NCI-H1417 treated with DMSO at 0.1 percent for 48 hours (cell line): ENCODE results near the gene MBD5.
"Not testable (repeated sequence)": the region's sequence is repeated elsewhere in the genome, so short reads cannot be mapped to it uniquely, and the experiment has no call there.

ENCODE experiments used
- DNase-seq: peaks from one replicate; lab custom pipeline; 2025; lab: John Stamatoyannopoulos, UW

The MBD5 gene

GRCh38 chr2:148021059-148021861 is at the start of gene MBD5:
TSS of gene MBD5 (plus strand) at chr2:148021091.
- DNase-seq: no peak

DNA sequence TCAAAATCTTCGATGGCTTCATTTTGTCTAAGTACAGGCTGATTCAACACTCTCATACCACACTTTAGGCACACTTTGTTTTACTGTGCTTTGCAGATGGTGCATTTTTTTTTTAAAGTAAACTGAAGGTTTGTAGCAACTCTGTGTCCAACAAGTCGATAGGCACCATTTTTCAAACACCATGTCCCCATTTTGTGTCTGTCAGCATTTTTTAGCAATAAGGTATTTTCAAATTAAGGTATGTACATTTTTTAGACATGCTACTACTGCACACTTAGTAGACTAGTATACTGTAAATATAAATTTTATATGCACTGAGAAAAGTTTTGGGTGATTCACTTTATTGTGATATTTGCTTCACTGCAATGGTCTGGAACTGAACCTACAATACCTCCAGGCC is 44.8 kb upstream of the MBD5 start:
- DNase-seq: no peak

DNA sequence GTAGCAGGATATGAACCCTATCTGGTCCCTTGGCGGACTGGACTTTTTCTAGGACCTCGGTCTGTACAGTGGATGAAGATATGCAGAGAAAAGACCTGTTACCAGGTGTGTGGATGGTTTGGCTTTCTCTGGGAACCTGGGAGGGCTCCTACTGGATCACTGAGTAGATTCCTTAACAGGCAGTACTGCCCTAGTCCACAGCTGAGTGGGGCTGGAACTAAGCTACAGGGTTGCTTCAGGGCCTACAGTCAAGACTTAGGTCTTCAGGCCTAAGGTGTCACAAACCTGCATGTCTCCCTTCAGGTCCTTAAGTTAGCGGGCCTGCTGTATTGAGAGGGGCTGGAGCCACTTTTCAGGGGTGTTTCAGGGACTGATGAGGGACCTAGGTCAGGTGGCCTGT is 43.2 kb upstream of the MBD5 start:
- no peak for DNase-seq

DNA sequence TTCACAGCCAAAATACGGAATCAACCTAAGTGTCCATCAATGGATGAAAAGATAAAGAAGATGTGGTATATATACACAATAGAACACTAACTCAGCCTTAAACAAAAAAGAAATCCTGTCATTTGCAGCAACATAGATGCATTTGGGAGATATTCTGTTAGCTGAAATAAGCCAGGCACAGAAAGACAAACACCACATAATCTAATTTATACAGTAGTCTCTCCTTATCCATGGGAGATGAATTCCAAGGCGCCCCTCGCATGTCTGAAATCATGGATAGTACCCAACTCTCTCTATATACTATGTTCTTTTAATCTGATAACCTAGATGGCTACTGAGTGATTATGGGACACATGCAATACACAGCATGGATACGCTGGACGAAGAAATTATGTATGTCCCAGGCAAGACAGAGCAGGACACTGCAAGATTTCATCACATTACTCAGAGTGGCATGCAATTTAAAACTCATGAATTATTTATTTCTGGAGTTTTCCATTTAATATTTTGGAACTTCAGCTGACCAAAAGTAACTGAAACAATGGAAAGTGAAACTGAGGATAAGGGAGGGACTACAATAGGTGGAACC is 39.9 kb upstream of the MBD5 start:
- no peak for DNase-seq

GRCh38 chr2:147989102-147989501 is 31.8 kb upstream of the MBD5 start:
- no peak for DNase-seq

DNA sequence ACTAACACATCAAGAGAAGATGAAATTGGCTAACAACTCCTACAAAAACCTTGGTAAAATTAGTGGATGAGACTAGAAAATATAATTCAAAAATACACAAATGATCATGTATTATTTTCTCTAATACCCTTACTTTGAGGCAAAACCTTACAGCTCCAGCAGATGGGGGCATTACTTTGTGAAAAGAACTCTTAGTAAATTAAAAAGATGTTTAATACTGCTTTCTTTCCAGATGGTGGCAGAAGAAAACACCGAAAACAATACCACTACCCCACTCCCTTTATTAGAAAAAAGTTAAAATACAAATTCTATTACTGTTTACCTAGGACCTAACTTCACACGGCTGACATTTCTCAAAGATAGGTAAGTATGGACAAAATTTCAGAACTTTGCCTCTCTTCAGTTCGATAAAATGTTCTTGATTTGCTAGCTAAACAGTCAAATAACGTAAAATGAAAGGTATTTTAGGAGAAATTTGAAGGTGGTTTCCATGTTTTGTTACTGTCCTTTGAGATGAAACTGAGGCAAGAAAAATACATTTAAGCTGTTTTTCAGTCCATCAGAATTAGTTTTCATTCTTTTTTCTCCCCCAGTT is 31.0 kb upstream of the MBD5 start:
- DNase-seq: no peak

DNA sequence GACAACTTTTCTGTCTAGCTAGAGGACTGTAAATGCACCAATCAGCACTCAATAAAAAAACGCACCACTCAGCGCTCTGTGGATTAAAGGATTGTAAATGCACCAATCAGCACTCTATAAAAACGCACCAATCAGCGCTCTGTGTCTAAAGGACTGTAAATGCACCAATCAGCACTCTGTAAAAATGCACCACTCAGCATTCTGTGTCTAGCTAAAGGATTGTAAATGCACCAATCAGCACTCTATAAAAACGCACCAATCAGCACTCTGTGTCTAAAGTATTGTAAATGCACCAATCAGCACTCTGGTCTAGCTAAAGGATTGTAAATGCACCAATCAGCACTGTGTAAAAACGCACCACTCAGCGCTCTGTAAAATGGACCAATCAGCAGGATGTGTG is 25.9 kb upstream of the MBD5 start:
- DNase-seq: not testable (repeated sequence)

DNA sequence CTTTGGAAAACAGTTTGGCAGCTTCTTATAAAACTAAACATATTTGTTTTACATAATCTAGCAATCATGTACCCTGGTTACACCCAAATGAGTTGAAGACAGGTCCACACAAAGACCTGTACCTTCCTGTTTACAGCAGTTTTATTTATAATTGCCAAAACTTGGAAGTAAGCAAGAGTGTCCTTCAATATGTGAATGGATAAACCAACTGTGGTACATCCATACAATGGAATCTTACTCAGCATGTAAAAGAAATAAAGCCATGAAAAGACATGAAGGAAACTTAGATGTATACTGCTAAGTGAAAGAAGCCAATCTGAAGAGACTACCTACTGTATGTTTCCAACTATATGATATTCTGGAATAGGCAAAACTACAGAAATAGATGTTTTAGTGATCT is 24.1 kb upstream of the MBD5 start:
- no peak for DNase-seq

GRCh38 chr2:147998203-147998602 is 22.7 kb upstream of the MBD5 start:
- no peak for DNase-seq

- DNase-seq: no peak
Measured at GRCh38 chr2:147999126-147999525, 21.8 kb upstream of the MBD5 start.

DNA sequence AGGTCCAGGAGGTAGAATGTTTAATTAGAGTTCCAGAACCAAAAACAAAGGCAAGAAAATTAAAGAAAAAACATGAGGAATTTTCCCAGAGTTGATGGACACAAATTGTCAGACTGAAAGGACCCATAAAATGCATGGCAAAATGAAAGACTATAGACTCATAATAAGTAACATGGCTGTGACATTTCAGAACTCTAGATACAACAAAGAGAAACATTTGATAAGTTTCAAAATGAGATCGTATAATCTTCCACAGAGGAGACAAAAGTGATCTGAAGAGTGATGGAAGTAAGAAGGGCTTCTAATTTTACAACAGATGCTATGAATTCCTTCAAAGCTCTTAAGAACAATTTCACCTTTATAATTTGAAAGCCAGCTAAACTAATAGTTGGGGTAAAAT is 20.8 kb upstream of the MBD5 start:
- DNase-seq: no peak

DNA sequence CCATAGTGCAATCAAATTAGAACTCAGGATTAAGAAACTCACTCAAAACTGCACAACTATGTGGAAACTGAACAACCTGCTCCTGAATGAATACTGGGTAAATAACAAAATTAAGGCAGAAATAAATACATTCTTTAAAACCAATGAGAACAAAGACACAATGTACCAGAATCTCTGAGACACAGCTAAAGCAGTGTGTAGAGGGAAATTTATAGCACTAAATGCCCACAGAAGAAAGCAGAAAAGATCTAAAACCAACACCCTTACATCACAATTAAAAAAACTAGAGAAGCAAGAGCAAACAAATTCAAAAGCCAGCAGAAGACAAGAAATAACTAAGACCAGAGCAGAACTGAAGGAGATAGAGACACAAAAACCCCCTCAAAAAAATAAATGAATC is 18.5 kb upstream of the MBD5 start:
- not testable (repeated sequence) for DNase-seq

DNA sequence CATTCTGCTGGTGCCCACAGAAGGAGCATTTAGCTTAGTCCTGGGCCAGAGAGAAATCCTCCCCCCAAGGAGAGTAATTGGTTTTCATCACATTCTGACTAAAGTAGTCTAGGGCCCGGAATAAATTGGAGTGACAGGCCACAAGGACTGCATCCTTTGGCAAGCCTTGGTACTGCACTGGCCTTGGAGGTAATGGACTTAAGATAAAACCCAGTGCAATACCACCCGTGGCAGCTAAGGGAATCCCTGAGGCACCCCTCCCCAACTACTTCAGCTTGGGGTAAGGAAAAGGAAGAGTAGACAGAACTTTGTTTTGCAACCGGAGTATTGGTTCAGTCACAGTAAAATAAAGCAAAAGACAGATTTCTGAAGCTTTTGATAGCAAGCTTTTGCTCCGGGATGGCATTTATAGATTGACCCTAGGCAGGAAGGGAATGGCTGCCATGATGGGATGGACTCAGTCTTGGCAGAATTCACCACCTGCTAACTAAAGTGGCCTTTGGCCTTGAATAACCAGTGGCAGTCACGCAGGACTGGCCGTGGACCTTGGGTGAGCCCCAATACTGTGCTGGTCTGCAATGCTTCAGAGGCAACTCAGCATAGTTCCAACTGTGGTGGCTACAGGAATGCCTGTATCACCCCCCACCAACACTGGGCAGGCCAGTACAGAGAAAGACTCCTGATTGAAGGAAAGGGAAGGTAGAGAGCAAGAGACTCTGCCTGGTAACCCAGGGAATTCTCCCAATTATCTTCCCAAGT is 14.5 kb upstream of the MBD5 start:
- no peak for DNase-seq

DNA sequence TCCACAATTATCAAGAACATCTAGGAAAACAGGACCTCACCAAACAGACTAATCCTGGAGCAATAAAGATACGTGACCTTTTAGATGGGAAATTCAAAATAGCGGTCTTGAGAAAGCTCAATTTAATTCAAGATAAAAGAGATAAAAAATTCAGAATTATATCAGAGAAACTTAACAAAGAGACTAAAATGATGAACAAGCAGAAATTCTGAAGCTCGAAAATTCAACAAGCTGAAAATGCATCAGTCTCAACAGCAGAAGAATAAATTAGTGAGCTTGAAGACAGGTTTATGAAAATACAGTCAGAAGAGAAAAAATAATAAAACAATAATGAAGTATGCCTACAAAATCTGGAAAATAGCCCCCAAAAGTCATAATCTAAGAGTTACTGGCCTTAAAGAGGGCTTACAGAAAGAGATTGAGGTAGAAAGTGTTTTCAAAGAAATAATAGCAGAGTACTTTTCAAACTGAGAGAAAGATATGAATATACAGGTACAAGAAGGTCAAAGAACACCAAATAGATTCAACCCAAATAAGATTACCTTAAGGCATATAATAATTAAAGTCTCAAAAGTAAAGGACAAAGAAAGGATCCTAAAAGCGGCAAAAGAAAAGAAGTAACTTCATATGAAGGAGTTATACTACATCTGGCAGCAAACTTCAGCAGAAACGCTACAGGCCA is 13.5 kb upstream of the MBD5 start:
- DNase-seq: no peak

DNA sequence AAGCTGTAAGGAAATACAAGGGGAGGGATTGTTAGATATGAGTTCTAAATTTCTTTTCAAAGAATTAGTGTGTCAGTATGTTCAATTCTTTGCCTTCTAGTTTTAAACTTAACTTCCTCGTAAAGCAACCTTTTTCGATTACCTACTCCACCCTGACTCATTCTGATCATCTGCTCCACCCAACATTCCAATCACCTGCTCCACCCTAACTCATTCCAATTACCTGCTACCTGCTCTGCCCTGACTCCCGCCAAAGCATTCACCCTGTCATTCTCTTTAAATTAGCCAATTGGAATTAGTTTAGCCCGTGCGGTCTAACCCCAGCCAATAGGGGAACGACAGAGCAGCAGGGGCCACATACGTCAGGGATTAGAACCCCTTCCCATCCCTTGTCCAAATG is 12.5 kb upstream of the MBD5 start:
- DNase-seq: not testable (repeated sequence)

- no peak for DNase-seq
Measured at GRCh38 chr2:148013876-148014275, 7.0 kb upstream of the MBD5 start.

GRCh38 chr2:148014616-148015015 is 6.3 kb upstream of the MBD5 start:
- DNase-seq: no peak

DNA sequence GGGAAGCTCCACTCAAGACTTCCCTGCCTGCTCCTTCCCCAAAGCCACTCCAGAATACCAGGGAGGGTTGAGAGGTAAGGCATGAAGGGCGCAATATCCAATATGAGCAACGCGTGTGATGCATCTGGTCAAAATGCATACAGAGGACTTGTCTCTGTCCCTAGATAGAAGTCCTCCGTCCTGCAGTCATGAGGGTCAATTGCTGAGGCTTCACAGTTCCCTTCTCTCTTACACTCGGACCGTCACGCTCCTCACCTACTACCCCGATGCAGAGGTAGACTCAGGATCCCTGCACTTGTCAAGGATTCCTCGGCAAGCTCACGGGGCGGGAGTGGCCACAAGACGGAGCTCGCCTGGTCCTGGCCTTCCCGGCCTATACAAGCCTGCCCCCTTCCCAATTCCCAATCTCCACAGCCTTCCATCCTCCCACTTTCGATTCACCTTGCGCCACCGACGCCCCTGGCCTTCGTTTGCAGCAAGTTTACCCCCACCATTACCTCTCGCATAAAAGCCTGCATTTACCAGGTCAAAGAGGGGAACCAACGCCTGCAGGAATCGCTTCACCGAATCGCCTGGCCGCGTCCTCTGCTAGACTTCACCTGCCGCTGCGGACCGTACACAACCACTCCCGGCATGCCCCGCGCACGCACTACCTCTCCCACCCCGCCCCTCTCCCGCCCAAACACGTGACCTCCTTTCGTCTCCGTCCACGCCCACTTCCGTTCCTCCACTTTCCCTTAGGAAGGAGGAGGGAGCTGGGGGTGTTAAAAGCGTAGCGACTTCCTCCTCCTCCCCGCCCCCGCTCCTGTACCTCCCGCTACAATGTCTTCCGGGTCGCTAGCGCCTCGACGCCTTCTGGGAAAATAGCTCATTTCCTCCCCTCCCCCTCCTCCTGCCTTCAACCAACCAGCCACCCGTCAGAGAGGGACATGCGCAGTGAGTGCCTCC is 506 bp upstream of the MBD5 start, which contains the start of gene ORC4:
Gene ORC4 (minus strand): TSS at position 627 of the 948 bp plus-strand sequence. CDS start 44,779 bp downstream, outside the sequence.
- DNase-seq: peak; percentile 95

GRCh38 chr2:148021886-148022285 is 995 bp downstream of the MBD5 start:
- no peak for DNase-seq

DNA sequence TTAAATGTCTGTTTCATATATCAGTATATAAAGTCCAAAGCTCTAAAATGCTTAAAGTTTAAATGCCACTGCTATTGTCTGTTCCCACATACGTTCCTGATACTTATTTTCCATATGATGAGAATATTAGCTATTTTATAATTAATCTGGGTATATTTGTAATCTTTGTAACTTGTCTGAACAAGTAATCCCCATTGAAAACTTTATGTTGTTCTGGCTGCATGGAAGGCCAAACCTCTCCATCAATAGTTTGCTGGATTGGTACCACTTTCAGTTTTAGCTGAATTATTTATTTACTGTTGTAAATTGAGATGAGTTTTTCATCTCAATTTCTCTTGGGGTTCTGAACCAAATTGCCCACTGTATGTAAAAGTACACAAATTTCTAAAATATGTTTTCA is 1.5 kb downstream of the MBD5 start:
- DNase-seq: no peak

DNA sequence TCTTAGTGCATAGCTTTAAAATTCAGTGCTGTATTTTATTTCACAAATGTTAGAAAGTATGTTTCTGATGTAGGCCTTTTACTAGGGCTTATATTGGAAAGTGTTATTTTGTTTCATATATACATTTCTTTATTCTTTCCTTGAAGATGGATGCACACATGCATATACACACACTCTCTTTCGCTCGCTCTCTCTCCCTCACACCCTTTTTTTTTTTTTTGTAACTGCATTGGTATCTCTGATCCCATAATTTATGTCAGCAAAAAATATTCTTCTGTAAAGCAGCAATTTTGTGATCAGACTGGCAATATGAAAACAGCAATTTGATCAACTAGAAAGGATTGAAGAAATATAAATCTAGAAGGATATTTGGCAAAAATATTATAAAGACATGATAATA is 2.0 kb downstream of the MBD5 start:
- no peak for DNase-seq
